Activated CD4-positive, alpha-beta T cell treated with anti-CD3 and anti-CD28 coated beads, Interleukin-2, amount 50 U/mL, for 16 hours (primary cell): ENCODE data around the gene DEFB118.
"Not testable (repeated sequence)": the region's sequence is repeated elsewhere in the genome, so short reads cannot be mapped to it uniquely, and the experiment has no call there.

ENCODE experiments used
- DNase-seq: peaks from one replicate; pipeline ENCODE4 v3.0.0-alpha.2; 2020

DEFB118 gene

GRCh38 chr20:31368301-31368700, at the start of gene DEFB118:
DEFB118 (plus strand) TSS chr20:31368601; CDS start chr20:31368651, 50 bp downstream.
- no peak for DNase-seq

GRCh38 chr20:31322504-31322903, 45.9 kb upstream of the DEFB118 start:
- no peak for DNase-seq

GRCh38 chr20:31330893-31331292, 37.5 kb upstream of the DEFB118 start:
- no peak for DNase-seq

GRCh38 chr20:31341470-31341869, 26.9 kb upstream of the DEFB118 start:
- DNase-seq, result no peak

- DNase-seq, result no peak
Measured at GRCh38 chr20:31355981-31356380, 12.4 kb upstream of the DEFB118 start.

GRCh38 chr20:31363295-31363694, 5.1 kb upstream of the DEFB118 start:
- DNase-seq, result no peak

GRCh38 chr20:31364272-31364671, 4.1 kb upstream of the DEFB118 start:
- not testable (repeated sequence) for DNase-seq

GRCh38 chr20:31374346-31374745, 5.9 kb downstream of the DEFB118 start:
- DNase-seq, result no peak

GRCh38 chr20:31390490-31390889, 22.1 kb downstream of the DEFB118 start, which contains the start of gene DEFB119:
DEFB119 (minus strand) TSS chr20:31390590; CDS start chr20:31390483, 107 bp downstream.
- no peak for DNase-seq

- no peak for DNase-seq
Measured at GRCh38 chr20:31392836-31393235, 24.4 kb downstream of the DEFB118 start.

- DNase-seq, result no peak
Measured at GRCh38 chr20:31394900-31395299, 26.5 kb downstream of the DEFB118 start.

GRCh38 chr20:31403886-31404285, 35.5 kb downstream of the DEFB118 start:
- no peak for DNase-seq

- no peak for DNase-seq
Measured at GRCh38 chr20:31406115-31406514, 37.7 kb downstream of the DEFB118 start, which contains the start of gene DEFB121. DEFB121 (minus strand) TSS chr20:31406215; CDS start chr20:31406152, 63 bp downstream.

- DNase-seq, result no peak
Measured at GRCh38 chr20:31410011-31410410, 41.6 kb downstream of the DEFB118 start.

GRCh38 chr20:31414381-31414780, 46.0 kb downstream of the DEFB118 start:
- DNase-seq, result no peak

- DNase-seq, result no peak
Measured at GRCh38 chr20:31415653-31416052, 47.3 kb downstream of the DEFB118 start.

- DNase-seq, result no peak
Measured at GRCh38 chr20:31418307-31418706, 49.9 kb downstream of the DEFB118 start.
